ENCODE measurements around the gene RTTN. TPM values are rescaled to one million over a fixed set of nuclear protein-coding genes. Genes with fewer than 3 reads are reported as not detected.

The RTTN gene
- total RNA-seq, 1 donor from 2014 or later, result 24.7 TPM

DNA sequence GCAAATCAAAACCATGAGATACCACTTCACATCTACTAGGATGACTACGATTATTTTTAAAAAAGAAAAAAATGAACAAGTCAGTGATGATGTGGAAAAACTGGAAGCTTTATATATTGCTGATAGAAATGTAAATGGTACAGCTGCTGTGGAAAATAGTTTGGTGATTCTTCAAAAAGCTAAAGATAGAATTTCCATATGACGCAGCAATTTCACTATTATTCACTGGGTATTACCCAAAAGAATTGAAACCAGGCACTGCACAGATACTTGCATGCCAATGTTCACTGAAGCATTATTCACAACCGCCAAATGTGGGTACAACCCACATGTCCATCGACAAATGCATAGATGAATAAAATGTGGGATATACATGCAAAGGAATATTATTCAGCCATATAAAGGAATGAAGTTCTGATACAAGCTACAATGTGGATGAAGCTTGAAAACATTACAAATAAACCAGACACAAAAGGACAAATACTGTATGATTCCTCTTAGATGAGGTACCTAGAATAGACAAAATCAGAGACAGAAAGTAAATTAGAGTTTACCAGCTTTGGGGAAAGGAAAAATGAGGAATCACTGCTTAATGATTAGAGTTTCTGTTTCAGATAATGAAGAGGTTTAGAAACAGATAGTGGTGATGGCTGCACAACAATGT is 11.1 kb downstream of the RTTN start:
- Mint-ChIP-seq H3K27me3 (no peaks in the 10 kb centered on the region), H3K9me3 (ENCODE audit: low read depth) (no peaks in the 10 kb centered on the region), H3K4me1 (ENCODE audit: low read depth) (no peaks in the 10 kb centered on the region), H3K4me3 (ENCODE audit: low read depth) (no peak overlapping the region), H3K27ac (no peak overlapping the region), H3K36me3 (ENCODE audit: insufficient read depth) (peaks cover 25% of the 10 kb centered on the region)
- DNase-seq (ENCODE audit: low spot score, unreplicated experiment), result no peak
- TF ChIP-seq, protein P1, sequence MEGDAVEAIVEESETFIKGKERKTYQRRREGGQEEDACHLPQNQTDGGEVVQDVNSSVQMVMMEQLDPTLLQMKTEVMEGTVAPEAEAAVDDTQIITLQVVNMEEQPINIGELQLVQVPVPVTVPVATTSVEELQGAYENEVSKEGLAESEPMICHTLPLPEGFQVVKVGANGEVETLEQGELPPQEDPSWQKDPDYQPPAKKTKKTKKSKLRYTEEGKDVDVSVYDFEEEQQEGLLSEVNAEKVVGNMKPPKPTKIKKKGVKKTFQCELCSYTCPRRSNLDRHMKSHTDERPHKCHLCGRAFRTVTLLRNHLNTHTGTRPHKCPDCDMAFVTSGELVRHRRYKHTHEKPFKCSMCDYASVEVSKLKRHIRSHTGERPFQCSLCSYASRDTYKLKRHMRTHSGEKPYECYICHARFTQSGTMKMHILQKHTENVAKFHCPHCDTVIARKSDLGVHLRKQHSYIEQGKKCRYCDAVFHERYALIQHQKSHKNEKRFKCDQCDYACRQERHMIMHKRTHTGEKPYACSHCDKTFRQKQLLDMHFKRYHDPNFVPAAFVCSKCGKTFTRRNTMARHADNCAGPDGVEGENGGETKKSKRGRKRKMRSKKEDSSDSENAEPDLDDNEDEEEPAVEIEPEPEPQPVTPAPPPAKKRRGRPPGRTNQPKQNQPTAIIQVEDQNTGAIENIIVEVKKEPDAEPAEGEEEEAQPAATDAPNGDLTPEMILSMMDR (IDR thresholded peaks at IDR 0.05; ENCODE audit: unreplicated experiment), result no peak

DNA sequence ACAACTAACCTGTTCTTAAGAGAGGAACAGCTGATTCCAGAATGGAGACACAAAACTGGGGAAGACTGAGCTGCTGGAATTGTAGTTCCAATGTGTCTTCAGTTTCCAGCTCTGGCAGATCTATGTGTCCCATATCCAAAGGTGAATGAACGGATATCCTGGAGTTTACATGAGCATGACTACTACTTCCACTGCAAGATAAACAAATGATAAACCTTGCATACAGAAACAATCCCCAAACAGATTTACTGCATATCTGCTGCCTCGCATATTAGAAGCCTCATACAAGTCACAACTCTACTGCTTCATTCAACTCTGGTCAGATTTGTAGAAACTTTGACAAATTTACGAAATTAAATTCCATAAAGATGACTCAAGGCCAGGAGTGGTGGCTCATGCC is 15.0 kb downstream of the RTTN start:
- no peak for DNase-seq (ENCODE audit: low spot score, unreplicated experiment)
- Mint-ChIP-seq H3K27me3 (no peaks in the 10 kb centered on the region), H3K27ac (no peak overlapping the region), H3K4me1 (ENCODE audit: low read depth) (no peaks in the 10 kb centered on the region), H3K4me3 (ENCODE audit: low read depth) (no peak overlapping the region), H3K36me3 (ENCODE audit: insufficient read depth) (peaks cover 38% of the 10 kb centered on the region), H3K9me3 (ENCODE audit: low read depth) (no peaks in the 10 kb centered on the region)
- TF ChIP-seq, protein P1 (IDR thresholded peaks at IDR 0.05; ENCODE audit: unreplicated experiment), result no peak

DNA sequence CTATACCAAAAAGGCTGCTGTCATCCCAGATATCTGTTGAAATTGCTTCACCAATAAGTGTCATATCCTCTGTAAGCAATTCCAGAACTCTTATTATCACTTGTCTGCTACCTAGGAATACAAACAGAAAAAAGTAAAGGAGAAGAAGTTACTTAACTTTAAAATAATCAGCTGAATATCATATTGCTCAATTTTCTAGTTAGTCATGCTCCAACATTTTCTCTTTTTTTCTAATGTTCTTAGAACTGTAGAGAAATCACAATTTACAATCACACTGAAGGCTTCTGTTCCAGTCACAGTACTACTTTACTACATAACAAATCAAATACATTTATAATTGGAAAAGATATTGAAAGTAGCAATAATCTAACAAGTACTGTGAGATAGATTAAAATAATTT is 17.4 kb downstream of the RTTN start:
- DNase-seq (ENCODE audit: low spot score, unreplicated experiment), result no peak
- H3K4me1 Mint-ChIP-seq (ENCODE audit: low read depth), result no peaks in the 10 kb centered on the region
- no peak overlapping the region for H3K27ac Mint-ChIP-seq
- peaks cover 39% of the 10 kb centered on the region for H3K36me3 Mint-ChIP-seq (ENCODE audit: insufficient read depth)
- H3K4me3 Mint-ChIP-seq (ENCODE audit: low read depth), result no peak overlapping the region
- TF ChIP-seq, protein P1 (IDR thresholded peaks at IDR 0.05; ENCODE audit: unreplicated experiment), result no peak
- H3K27me3 Mint-ChIP-seq, result no peaks in the 10 kb centered on the region
- H3K9me3 Mint-ChIP-seq (ENCODE audit: low read depth), result no peaks in the 10 kb centered on the region

DNA sequence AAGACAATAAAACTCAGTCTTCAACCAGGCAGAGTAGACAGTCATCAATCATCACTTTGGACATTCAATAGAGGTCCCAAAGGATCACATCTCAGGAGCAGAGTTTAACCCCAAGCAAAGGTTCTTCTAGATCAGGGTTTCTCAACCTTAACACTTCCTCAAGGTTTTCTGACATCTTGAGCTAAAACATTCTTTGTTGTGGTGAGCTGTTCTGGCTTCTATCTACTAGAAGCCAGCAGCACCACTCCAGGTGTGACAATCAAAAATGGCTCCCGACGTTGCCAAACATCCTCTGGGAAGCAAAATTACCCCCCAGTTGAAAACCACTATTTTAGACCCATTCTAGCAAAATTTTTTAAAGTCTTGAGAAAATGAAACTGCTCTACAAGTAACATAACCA is 22.0 kb downstream of the RTTN start:
- H3K9me3 Mint-ChIP-seq (ENCODE audit: low read depth), result no peaks in the 10 kb centered on the region

DNA sequence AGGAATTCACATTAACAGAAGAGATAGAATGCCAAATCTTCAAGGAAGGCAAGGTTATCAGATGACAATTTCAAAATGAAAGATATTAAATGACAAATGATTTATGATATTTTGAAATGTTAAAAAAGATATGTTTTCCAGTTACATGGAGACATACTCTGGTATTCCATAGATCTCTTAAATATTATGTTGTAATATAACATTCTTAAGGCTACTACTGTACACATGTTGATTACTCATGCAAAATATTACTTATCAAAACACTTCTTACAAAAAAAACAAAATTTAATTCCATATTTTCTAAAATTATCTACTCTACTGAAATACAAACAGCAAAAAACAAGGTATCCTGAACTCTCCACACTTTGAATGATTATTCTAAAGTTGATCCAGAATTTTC is 22.9 kb downstream of the RTTN start:
- no peak for DNase-seq (ENCODE audit: low spot score, unreplicated experiment)
- Mint-ChIP-seq H3K36me3 (ENCODE audit: insufficient read depth) (peaks cover 22% of the 10 kb centered on the region), H3K9me3 (ENCODE audit: low read depth) (no peaks in the 10 kb centered on the region), H3K27me3 (no peaks in the 10 kb centered on the region), H3K4me3 (ENCODE audit: low read depth) (no peak overlapping the region), H3K27ac (no peak overlapping the region), H3K4me1 (ENCODE audit: low read depth) (no peaks in the 10 kb centered on the region)
- TF ChIP-seq, protein P1 (IDR thresholded peaks at IDR 0.05; ENCODE audit: unreplicated experiment), result no peak

More for the DNA sequence above, 22.0 kb downstream of the RTTN start:
- no peak overlapping the region for H3K4me3 Mint-ChIP-seq (ENCODE audit: low read depth)
- no peak for DNase-seq (ENCODE audit: low spot score, unreplicated experiment)
- H3K27ac Mint-ChIP-seq, result no peak overlapping the region
- H3K36me3 Mint-ChIP-seq (ENCODE audit: insufficient read depth), result peaks cover 26% of the 10 kb centered on the region
- no peaks in the 10 kb centered on the region for H3K4me1 Mint-ChIP-seq (ENCODE audit: low read depth)
- TF ChIP-seq, protein P1 (IDR thresholded peaks at IDR 0.05; ENCODE audit: unreplicated experiment), result no peak
- H3K27me3 Mint-ChIP-seq, result no peaks in the 10 kb centered on the region
